H4 (cell line): ENCODE results near the gene CASP1. TPM values are rescaled to one million over a fixed set of nuclear protein-coding genes. Genes with fewer than 3 reads are reported as not detected.
"Not testable (repeated sequence)": the region's sequence is repeated elsewhere in the genome, so short reads cannot be mapped to it uniquely, and the experiment has no call there.

Experiments used
- DNase-seq: peaks from one replicate; pipeline ENCODE4 v3.0.0-alpha.2; 2015; ENCODE audit warnings: low spot score
- total RNA-seq: library from RNA; depleted of rRNA; stranded (reverse); fragments of >200 nt; shearing (Covaris generic); gene quantifications from 2 replicates; pipeline ENCODE4 v1.2.3, GENCODE V29; 2014; rRNA removed

CASP1 gene
- total RNA-seq: 14.2 and 28.6 TPM in 2 replicates

- peak; percentile 57 for DNase-seq
Measured at GRCh38 chr11:105034813-105035620, at the start of gene CASP1. CASP1 (minus strand) TSS chr11:105035144; CDS start chr11:105035113, 31 bp downstream.

- DNase-seq: no peak
Measured at GRCh38 chr11:105081412-105082150, 46.6 kb upstream of the CASP1 start.

GRCh38 chr11:105080171-105080906 is 45.4 kb upstream of the CASP1 start:
- DNase-seq: not testable (repeated sequence)

- no peak for DNase-seq
Measured at GRCh38 chr11:105078283-105078682, 43.3 kb upstream of the CASP1 start.

DNA sequence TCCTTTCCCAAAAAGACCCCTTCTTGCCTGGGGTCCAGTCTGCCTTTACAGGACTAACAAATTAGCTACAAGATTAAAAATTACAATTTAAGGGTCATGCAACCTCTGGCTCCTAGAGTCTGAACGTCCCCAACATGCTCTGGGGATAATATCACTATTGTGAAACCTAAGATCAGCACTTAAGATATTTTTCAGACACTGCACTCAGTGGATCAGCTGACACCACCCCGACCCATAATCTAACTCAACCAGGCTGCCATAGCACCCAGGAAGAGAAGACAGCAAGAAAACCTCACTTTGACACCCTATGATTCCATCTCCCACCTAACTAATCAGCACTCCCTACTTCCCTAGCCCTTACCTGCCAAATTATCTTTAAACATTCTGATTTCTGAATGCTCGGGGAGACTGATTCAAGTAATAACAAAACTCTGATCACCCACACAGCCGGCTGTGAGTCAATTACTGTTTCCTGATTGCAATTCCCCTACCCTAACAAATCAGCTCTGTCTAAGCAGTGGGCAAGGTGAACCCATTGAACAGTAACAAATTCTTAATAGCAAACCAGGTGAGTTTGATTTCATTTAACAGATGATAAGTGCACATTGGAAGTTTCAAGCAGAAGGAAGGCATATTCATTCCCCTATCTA is 42.3 kb upstream of the CASP1 start:
- DNase-seq: not testable (repeated sequence)

GRCh38 chr11:105074166-105074530 is 39.2 kb upstream of the CASP1 start:
- DNase-seq: no peak

- no peak for DNase-seq
Measured at GRCh38 chr11:105073456-105074165, 38.7 kb upstream of the CASP1 start.

GRCh38 chr11:105072080-105072479 is 37.1 kb upstream of the CASP1 start:
- not testable (repeated sequence) for DNase-seq

- DNase-seq: no peak
Measured at GRCh38 chr11:105071089-105071732, 36.3 kb upstream of the CASP1 start.

DNA sequence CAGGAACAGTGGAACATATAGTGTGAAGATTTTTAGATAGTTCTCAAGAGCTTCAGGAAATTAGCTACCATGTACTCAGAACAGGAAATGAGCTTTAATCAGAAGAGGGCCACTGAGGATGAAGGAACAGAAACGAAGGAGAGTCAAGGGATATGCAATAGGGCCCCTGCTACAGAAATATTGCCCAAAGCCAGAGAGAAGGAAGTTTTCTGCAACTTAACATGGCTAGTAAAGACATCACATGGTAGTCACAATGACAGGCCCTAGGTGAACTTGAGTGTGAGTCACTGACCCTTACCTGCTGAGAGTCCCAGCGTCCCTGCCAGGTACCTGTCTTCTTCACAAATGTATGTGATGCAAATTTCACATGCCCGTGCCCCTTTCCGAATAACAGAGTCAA is 35.4 kb upstream of the CASP1 start:
- no peak for DNase-seq

DNA sequence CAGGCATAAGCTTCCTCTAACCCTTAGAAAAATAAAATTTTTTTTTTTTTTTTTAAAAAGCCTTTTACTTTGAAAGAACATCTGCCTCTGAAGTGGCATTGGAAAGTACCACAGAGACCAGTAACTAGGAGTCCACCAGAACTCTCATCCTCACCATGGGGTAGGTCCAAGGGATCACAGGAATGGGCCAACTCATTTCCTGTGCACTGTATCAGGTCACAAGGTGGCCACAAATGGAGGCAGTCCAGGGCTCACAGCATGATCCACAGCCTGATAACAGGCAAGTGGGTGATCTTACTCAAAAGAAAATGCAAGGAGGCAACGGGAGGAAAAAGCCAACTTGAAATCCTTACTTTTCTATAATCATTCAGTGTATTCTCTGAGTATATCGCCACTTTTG is 34.8 kb upstream of the CASP1 start:
- not testable (repeated sequence) for DNase-seq

GRCh38 chr11:105063245-105063941 is 28.4 kb upstream of the CASP1 start:
- not testable (repeated sequence) for DNase-seq

DNA sequence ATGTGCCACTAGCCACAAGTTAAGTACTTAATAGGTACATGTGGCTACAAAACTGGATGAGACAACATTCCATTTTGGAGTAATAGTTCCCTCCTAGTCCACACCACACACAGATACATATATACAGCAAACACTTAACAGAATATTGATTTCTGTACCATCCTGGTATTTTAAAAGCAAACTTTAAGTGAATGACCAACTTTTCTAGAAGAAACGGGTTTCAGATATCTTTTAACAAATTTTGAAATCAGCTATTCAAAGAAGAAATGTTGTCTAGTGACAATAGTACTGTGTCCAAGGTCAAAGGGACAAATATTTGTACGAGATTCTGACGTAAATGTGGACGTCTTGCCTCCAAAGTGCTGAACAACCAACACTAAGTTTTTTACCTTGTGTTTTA is 22.5 kb upstream of the CASP1 start:
- DNase-seq: no peak

- DNase-seq: no peak
Measured at GRCh38 chr11:105056446-105056845, 21.5 kb upstream of the CASP1 start.

GRCh38 chr11:105054723-105055493 is 20.0 kb upstream of the CASP1 start:
- no peak for DNase-seq

DNA sequence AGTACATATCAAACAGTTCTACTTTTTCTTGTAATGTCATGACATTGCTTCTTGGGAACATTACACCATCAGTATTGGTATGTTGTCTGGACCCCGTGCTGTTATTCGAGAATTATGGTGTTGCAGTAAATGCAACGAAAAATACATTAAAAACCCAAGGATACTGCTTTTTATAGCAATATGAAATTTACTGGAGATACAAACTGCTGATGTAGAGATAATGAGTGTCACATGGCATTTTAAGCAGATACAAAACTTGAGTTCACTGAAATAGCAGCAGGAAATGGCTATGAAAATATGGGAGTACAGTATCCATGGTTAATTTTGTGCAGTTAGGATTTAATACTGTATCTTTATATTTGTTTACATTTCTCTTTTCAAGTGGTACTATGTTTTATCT is 17.5 kb upstream of the CASP1 start:
- DNase-seq: no peak

DNA sequence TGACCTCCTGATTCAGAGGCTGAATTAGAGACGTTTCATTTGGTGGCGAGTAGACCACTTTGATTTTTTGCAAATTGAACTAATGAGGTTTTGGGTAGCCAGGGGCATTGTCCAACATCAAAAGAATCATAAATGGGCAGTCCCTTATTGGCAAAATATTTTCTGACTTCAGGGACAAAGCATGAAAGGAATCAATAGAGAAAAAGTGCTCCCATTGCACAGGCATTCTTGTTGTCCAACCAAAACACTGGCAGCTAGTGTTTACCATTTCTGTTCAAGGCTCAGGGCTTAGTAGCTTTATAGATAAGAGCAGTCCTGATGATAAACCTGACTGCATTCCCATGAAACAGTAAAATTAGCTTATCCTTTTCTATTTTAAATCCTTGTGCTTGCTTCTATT is 16.6 kb upstream of the CASP1 start:
- no peak for DNase-seq

GRCh38 chr11:105049481-105049880 is 14.5 kb upstream of the CASP1 start:
- no peak for DNase-seq

GRCh38 chr11:105046898-105047579 is 12.1 kb upstream of the CASP1 start:
- DNase-seq: peak; percentile 99
